Bladder microvascular endothelial cell (primary cell): Measurements from ENCODE around the gene DUSP1. TPM values are rescaled to one million over a fixed set of nuclear protein-coding genes. Genes with fewer than 3 reads are reported as not detected.

Experiments
- total RNA-seq: library from RNA; depleted of rRNA; stranded (reverse); fragments of >200 nt; gene quantifications from 2 replicates; pipeline ENCODE4 v1.2.3, GENCODE V29; 2014

DUSP1 gene
- total RNA-seq: 75.9 and 93.9 TPM in 2 replicates

DNA sequence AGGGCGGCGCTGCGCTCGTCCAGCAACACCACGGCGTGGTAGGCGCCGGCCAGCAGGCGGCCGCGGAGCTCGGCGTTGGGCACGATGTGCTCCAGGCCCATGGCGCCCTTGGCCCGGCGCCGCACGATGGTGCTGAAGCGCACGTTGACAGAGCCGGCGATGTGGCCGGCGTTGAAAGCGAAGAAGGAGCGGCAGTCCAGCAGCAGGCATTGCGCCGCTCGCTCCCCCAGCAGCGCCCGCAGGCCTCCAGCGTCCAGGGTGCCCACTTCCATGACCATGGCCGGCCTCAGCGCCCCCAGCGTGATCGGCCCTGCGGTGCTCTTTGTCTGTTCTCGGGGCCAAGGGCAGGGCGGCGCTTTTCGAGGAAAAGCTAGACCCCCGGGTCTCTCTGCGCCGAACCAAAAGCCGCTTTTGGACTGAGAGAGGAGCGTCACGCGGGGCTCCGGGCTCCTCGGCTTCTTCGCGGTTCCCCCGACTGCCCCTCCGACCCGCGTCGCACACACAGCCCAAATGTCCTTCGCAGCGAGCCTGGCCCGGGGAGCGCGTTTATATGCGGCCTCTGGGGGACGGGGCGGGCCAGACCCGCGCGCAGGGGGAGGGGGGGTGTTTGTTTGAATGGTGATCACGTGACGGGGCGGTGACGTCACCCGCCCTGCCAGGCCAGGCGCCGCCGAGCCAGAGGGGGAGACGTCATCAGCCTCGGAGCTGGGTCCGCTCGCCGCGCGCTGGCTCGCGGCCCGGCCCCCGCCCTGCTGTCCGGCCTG is at the start of gene DUSP1:
Gene DUSP1 (minus strand): TSS at position 521 of the 764 bp plus-strand sequence. CDS start 243 bp downstream, at position 278.

Other genes with a start within 250 kb of the DUSP1 start
- 5.1 and 17.8 TPM in 2 replicates for gene NEURL1B, start 129.9 kb downstream of the DUSP1 start, total RNA-seq
- gene ERGIC1, start 63.1 kb upstream of the DUSP1 start, total RNA-seq: 51.0 and 122 TPM in 2 replicates
- 30.8 and 38.3 TPM in 2 replicates for gene RPL26L1, start 188.2 kb upstream of the DUSP1 start, total RNA-seq
- gene ATP6V0E1, start 212.6 kb upstream of the DUSP1 start, total RNA-seq: 212 and 483 TPM in 2 replicates